Measurements from ENCODE around the gene KLHL7.
"Not testable (repeated sequence)": the region's sequence is repeated elsewhere in the genome, so short reads cannot be mapped to it uniquely, and the experiment has no call there.

KLHL7 gene

DNA sequence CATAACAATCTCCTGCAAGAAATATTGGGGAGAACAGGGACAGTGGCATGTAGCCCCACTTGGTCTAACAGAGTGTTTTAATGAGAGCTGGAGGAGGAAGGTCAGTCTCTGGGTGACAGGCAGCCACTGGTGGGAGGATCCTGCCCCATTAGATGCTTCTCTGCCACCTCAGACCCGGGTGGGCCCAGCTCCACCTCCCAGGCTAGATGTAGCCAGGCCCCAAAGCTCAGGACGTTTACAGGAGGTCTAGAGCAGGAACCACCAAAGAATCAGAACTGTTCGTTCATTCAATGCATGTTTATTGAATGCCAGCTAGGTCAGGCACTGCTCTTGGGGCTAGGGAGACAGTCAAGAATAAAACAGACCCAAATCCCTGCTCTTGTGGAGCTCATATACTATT is 112.6 kb downstream of the KLHL7 start:
- no peak for DNase-seq

DNA sequence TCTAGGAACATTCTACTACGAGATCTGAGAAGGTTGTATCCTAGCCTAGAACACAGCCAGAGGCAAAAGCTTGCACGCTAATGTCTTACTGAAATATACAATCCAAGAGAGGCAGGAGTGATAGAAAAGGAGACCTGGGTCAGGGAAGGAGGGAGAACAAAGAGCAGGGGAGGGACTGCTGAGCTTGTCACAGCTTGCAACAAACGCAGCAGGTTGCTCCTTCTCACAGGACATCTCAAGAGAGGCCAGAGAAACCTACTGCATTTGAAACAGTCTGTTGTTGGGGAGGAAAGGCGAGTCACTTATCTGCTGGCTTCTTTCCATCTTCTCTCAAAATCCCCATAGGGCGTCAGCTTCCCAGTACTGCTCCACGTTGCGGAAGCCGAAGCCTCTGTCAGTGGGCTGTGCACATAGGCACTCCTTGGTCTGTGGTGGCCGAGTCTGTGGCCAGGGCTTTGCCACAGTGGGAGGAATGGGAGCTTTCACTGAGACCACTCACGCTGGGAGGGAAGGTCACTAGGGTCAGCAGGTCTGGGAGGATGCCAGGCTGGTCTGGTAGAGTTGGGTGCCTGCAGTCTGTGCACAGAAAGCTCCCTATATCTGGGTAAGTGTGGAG is 115.2 kb downstream of the KLHL7 start:
- DNase-seq = no peak

DNA sequence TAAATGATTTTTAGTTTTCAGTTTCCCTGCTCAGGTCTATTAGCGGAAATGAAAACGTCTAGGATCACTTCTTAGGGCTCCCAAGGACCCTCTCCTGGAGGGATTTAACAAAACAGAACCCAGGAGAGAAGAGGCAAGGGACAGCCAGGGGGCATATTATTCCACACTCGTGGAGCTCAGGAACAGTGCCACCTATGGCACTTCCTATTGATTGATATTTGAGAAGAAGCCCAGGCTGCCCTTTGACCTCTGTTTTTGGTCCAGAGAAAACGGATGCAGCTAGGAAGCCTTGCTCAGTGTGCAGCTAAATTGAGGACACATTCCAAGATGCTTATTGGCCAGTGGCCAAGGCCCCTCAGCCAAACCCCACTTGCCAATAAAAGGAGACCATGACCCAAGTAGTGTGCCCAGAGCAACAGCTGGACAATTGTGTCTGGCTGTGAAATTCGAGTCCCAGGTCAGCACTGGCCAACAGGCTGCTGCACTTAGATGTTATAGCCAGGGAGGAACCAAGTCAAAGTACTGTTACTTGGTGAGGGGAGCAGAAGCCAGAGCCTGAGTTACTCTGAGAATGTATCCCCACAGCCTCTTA is 117.0 kb downstream of the KLHL7 start:
- no peak for DNase-seq

DNA sequence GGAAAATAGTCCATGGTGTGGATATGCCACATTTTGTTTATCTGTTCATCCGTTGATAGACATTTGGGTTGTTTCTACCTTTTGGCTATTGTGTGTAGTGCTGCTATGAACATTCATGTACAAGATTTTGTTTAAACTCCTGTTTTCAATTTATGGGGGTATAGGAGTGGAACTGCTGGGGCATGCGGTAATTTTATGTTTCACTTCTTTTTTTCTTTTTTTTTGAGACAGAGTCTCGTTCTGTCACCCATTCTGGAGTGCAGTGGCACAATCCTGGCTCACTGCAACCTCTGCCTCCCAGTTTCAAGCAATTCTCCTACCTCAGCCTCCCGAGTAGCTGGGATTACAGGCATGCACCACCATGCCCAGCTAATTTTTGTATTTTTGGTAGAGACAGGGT is 118.8 kb downstream of the KLHL7 start:
- DNase-seq = not testable (repeated sequence)

DNA sequence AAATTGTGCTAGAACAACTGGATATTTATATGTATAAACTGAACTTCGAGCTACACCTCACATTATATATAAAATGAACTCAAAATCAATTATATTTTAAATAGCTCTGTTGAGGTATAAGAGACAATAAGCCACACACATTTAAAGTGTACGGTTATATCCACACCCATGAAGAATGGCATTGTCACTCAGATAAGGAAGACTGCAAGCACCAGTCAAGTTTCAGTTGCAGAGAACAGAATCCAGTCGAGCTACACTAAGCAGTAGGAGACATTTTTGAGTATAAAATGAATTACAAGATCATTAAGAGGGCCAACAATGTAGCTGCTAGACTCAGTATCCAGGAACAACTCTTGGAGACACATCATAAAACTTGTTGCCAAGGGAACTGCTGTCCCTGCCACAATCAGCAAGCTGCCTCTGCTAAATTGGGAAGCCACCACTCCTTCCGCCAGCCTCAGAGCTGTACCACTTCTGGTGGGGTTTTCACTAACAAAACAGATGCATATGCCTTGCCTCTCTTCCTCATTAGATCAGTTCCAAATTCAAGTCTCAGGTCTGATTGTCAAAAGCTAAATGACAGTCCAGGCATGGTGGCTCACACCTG is 121.4 kb downstream of the KLHL7 start:
- DNase-seq = no peak
